Measurements from ENCODE around the gene FAM240A. TPM values are rescaled to one million over a fixed set of nuclear protein-coding genes. Genes with fewer than 3 reads are reported as not detected.

The FAM240A gene
- total RNA-seq, 1 donor = 0.36 TPM

DNA sequence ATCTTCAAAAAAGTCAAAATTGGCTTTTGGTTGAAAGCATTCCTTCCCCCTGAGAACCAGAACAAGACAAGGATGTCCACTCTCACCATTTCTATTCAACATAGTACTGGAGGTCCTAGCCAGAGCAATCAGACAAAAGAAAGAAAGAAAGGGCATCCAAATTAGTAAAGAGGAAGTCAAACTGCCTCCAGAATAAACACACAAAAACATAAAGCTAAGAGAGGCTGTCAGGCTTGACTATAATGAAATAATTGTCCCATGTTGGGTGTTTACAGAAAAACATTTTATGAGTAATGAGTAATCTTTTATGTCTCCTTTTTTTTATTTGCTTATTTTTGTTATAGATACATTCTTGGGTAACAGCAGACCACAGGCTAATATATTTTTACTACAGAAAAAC, 18.3 kb upstream of the FAM240A start:
- H3K79me2 ChIP-seq (ENCODE audit: insufficient read depth, low read length) = no peaks in the 10 kb centered on the region
- no peak overlapping the region for H3K4me2 ChIP-seq (ENCODE audit: insufficient read depth, low read length)
- H3K27ac ChIP-seq (ENCODE audit: low read depth, low read length) = no peak overlapping the region
- no peaks in the 10 kb centered on the region for H3K9me3 ChIP-seq (ENCODE audit: low read depth, low read length)
- no peaks in the 10 kb centered on the region for H3K4me1 ChIP-seq (ENCODE audit: insufficient read depth, low read length)
- H2AFZ ChIP-seq (ENCODE audit: low read length) = no peak overlapping the region
- H4K20me1 ChIP-seq (ENCODE audit: insufficient read depth, low read length) = no peaks in the 10 kb centered on the region
- peaks cover 9% of the 10 kb centered on the region for H3K27me3 ChIP-seq (ENCODE audit: insufficient read depth, low read length)
- no peak overlapping the region for H3K4me3 ChIP-seq (ENCODE audit: insufficient read depth, low read length)
- TF ChIP-seq, protein P1, sequence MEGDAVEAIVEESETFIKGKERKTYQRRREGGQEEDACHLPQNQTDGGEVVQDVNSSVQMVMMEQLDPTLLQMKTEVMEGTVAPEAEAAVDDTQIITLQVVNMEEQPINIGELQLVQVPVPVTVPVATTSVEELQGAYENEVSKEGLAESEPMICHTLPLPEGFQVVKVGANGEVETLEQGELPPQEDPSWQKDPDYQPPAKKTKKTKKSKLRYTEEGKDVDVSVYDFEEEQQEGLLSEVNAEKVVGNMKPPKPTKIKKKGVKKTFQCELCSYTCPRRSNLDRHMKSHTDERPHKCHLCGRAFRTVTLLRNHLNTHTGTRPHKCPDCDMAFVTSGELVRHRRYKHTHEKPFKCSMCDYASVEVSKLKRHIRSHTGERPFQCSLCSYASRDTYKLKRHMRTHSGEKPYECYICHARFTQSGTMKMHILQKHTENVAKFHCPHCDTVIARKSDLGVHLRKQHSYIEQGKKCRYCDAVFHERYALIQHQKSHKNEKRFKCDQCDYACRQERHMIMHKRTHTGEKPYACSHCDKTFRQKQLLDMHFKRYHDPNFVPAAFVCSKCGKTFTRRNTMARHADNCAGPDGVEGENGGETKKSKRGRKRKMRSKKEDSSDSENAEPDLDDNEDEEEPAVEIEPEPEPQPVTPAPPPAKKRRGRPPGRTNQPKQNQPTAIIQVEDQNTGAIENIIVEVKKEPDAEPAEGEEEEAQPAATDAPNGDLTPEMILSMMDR (IDR thresholded peaks at IDR 0.05; ENCODE audit: extremely low read depth, low read depth, low read length) = no peak
- no peaks in the 10 kb centered on the region for H3K36me3 ChIP-seq (ENCODE audit: insufficient read depth, low read length)
- no peak for DNase-seq (ENCODE audit: insufficient read length, low spot score, missing footprints)

DNA sequence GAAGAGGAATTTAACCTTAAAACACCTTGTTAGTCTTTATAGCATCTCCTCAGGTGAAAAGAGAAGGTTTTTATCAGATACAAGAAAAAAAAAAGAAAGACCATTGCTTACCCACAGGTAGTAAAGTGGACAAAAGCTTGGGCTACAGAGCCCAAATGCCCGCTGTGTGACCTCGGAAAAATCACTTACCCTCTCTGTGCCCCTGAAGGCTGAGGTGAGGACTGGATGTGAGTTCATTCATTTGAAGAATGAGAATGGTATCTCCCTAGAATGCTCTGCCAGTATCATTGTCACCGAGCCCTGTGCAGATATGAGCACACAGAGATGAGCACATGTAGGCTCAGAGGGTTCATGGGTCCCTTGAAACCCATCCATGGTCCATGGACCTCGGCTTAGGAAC, 17.6 kb upstream of the FAM240A start:
- no peak overlapping the region for H3K4me3 ChIP-seq (ENCODE audit: insufficient read depth, low read length)
- no peaks in the 10 kb centered on the region for H4K20me1 ChIP-seq (ENCODE audit: insufficient read depth, low read length)
- no peak overlapping the region for H3K4me2 ChIP-seq (ENCODE audit: insufficient read depth, low read length)
- H3K9me3 ChIP-seq (ENCODE audit: low read depth, low read length) = no peaks in the 10 kb centered on the region
- H3K36me3 ChIP-seq (ENCODE audit: insufficient read depth, low read length) = no peaks in the 10 kb centered on the region
- no peaks in the 10 kb centered on the region for H3K4me1 ChIP-seq (ENCODE audit: insufficient read depth, low read length)
- TF ChIP-seq, protein P1 (IDR thresholded peaks at IDR 0.05; ENCODE audit: extremely low read depth, low read depth, low read length) = no peak
- no peak overlapping the region for H2AFZ ChIP-seq (ENCODE audit: low read length)
- H3K27ac ChIP-seq (ENCODE audit: low read depth, low read length) = no peak overlapping the region
- DNase-seq (ENCODE audit: insufficient read length, low spot score, missing footprints) = no peak
- no peaks in the 10 kb centered on the region for H3K79me2 ChIP-seq (ENCODE audit: insufficient read depth, low read length)
- H3K27me3 ChIP-seq (ENCODE audit: insufficient read depth, low read length) = peaks cover 15% of the 10 kb centered on the region

DNA sequence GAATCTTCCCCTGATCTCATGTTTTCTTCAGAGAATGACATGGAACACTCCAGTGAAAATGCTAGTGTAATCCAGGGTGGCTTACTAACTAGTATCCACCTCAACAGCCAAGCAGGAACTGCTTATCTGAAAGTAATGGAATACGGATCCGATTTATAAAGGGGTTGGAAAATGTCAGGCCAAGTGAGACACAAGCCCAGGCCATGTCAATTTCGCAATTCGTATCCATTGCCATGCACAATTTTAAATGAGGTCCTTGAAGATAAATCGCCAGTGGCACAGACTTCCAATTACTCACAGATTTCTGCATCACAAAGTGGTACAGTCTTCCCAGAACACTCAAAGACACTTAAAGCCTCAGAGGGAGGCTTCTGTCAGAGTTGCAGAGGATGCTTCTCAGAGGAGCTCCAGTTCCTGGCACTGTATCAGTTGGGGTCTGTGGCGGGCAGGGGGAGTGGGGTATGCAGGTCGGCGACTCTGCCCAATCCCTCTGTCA, 16.5 kb upstream of the FAM240A start:
- no peak for DNase-seq (ENCODE audit: insufficient read length, low spot score, missing footprints)
- no peaks in the 10 kb centered on the region for H4K20me1 ChIP-seq (ENCODE audit: insufficient read depth, low read length)
- H2AFZ ChIP-seq (ENCODE audit: low read length) = no peak overlapping the region
- peaks cover 19% of the 10 kb centered on the region for H3K27me3 ChIP-seq (ENCODE audit: insufficient read depth, low read length)
- H3K27ac ChIP-seq (ENCODE audit: low read depth, low read length) = no peak overlapping the region
- no peaks in the 10 kb centered on the region for H3K79me2 ChIP-seq (ENCODE audit: insufficient read depth, low read length)
- no peak overlapping the region for H3K4me2 ChIP-seq (ENCODE audit: insufficient read depth, low read length)
- TF ChIP-seq, protein P1 (IDR thresholded peaks at IDR 0.05; ENCODE audit: extremely low read depth, low read depth, low read length) = no peak
- no peaks in the 10 kb centered on the region for H3K36me3 ChIP-seq (ENCODE audit: insufficient read depth, low read length)
- H3K4me1 ChIP-seq (ENCODE audit: insufficient read depth, low read length) = no peaks in the 10 kb centered on the region
- no peak overlapping the region for H3K4me3 ChIP-seq (ENCODE audit: insufficient read depth, low read length)
- no peaks in the 10 kb centered on the region for H3K9me3 ChIP-seq (ENCODE audit: low read depth, low read length)

DNA sequence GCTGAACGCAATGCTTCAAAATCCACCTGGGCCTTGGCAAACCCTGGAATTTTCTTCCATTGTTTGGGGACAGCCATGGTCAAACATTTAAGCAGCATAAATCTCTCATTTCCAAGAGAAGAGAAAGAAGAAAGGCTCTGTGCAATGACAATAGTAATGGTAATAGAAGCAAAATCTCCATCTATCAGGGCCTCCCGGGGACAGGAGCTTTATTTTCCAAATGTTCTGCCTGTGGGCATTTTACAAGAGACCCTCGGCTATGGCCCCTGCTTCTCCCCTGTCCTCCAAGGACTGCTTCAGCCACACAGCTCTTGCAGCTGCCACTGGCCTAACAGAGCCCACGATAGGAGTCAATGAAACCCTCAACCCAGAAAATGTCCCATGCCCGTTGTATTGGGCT, 12.7 kb upstream of the FAM240A start:
- Histone ChIP-seq H3K9me3 (ENCODE audit: low read depth, low read length) (no peaks in the 10 kb centered on the region), H4K20me1 (ENCODE audit: insufficient read depth, low read length) (no peaks in the 10 kb centered on the region), H3K4me2 (ENCODE audit: insufficient read depth, low read length) (no peak overlapping the region), H3K27ac (ENCODE audit: low read depth, low read length) (no peak overlapping the region), H3K79me2 (ENCODE audit: insufficient read depth, low read length) (no peaks in the 10 kb centered on the region), H2AFZ (ENCODE audit: low read length) (no peak overlapping the region), H3K4me1 (ENCODE audit: insufficient read depth, low read length) (no peaks in the 10 kb centered on the region), H3K27me3 (ENCODE audit: insufficient read depth, low read length) (peaks cover 14% of the 10 kb centered on the region), H3K4me3 (ENCODE audit: insufficient read depth, low read length) (no peak overlapping the region), H3K36me3 (ENCODE audit: insufficient read depth, low read length) (no peaks in the 10 kb centered on the region)
- TF ChIP-seq, protein P1 (IDR thresholded peaks at IDR 0.05; ENCODE audit: extremely low read depth, low read depth, low read length) = no peak
- DNase-seq (ENCODE audit: insufficient read length, low spot score, missing footprints) = no peak
